ENCODE results near the gene TRPM6.

GRCh38 chr9:74861071-74861470 lies 26.6 kb downstream of the TRPM6 start:
- TF ChIP-seq CTCF (IDR thresholded peaks at IDR 0.05 in 4 of 5, conservative IDR thresholded peaks at IDR 0.05 in 1 of 5) (no peak), POLR2A (IDR thresholded peaks at IDR 0.05) (no peak)

All from gastrocnemius medialis (tissue), 4 donors.